Hematopoietic multipotent progenitor cell treated with erythropoietin and hydrocortisone succinate and interleukin-3 and kit ligand, for 6 days (in vitro differentiated cells): ENCODE results near the gene SPART.
"Not testable (repeated sequence)": the region's sequence is repeated elsewhere in the genome, so short reads cannot be mapped to it uniquely, and the experiment has no call there.

ENCODE experiments used
- DNase-seq: peaks from one replicate; pipeline ENCODE4 v3.0.0-alpha.2; 2015

SPART gene

GRCh38 chr13:36354842-36355623, 8.8 kb upstream of the SPART start:
- no peak for DNase-seq

GRCh38 chr13:36353001-36353400, 6.8 kb upstream of the SPART start:
- DNase-seq: no peak

- DNase-seq: no peak
Measured at GRCh38 chr13:36352350-36352749, 6.2 kb upstream of the SPART start.

GRCh38 chr13:36347531-36348210, 1.5 kb upstream of the SPART start:
- no peak for DNase-seq

- peak; percentile 88 for DNase-seq
Measured at GRCh38 chr13:36345438-36346221, 564 bp downstream of the SPART start.

GRCh38 chr13:36344886-36345437, 1.2 kb downstream of the SPART start:
- peak; percentile 58 for DNase-seq

GRCh38 chr13:36344173-36344572, 2.0 kb downstream of the SPART start:
- peak; percentile 38 for DNase-seq

GRCh38 chr13:36343766-36344165, 2.4 kb downstream of the SPART start:
- DNase-seq: no peak

GRCh38 chr13:36342715-36343114, 3.5 kb downstream of the SPART start:
- no peak for DNase-seq

GRCh38 chr13:36341718-36342117, 4.5 kb downstream of the SPART start:
- no peak for DNase-seq

GRCh38 chr13:36339600-36340155, 6.5 kb downstream of the SPART start:
- no peak for DNase-seq

GRCh38 chr13:36337938-36338641, 8.1 kb downstream of the SPART start:
- DNase-seq: no peak

GRCh38 chr13:36332986-36333385, 13.2 kb downstream of the SPART start:
- DNase-seq: no peak

- DNase-seq: not testable (repeated sequence)
Measured at GRCh38 chr13:36332255-36332654, 13.9 kb downstream of the SPART start.

- no peak for DNase-seq
Measured at GRCh38 chr13:36331280-36331679, 14.9 kb downstream of the SPART start.

- DNase-seq: no peak
Measured at GRCh38 chr13:36329361-36329760, 16.8 kb downstream of the SPART start.

- DNase-seq: no peak
Measured at GRCh38 chr13:36328821-36329220, 17.4 kb downstream of the SPART start.

- DNase-seq: no peak
Measured at GRCh38 chr13:36325912-36326311, 20.3 kb downstream of the SPART start.

GRCh38 chr13:36324881-36325280, 21.3 kb downstream of the SPART start:
- not testable (repeated sequence) for DNase-seq

GRCh38 chr13:36323951-36324566, 22.1 kb downstream of the SPART start:
- no peak for DNase-seq

- no peak for DNase-seq
Measured at GRCh38 chr13:36323408-36323807, 22.8 kb downstream of the SPART start.

- DNase-seq: not testable (repeated sequence)
Measured at GRCh38 chr13:36319793-36320192, 26.4 kb downstream of the SPART start.
